Calu3 (cell line): ENCODE results near the gene PKIB. TPM values are rescaled to one million over a fixed set of nuclear protein-coding genes. Genes with fewer than 3 reads are reported as not detected.
"Not testable (repeated sequence)": the region's sequence is repeated elsewhere in the genome, so short reads cannot be mapped to it uniquely, and the experiment has no call there.

Experiments used
- BruUV-seq: library from RNA; stranded (reverse); fragments of 400-500 nt; replicated peaks from 2 replicates; lab custom pipeline; 2021; lab: Mats Ljungman, UMichigan
- CTCF ChIA-PET: fragments of 300-600 bp; sonication (Branson Sonifier 250); formaldehyde crosslinking; loops from one replicate; lab custom pipeline; 2022; ENCODE audit warnings: antibody characterized with exemption; lab: Charles Lee
- DNase-seq: peaks from one replicate; pipeline ENCODE4 v3.0.0; 2022
- H3K27ac Mint-ChIP-seq: one replicate; pipeline ENCODE4 v1.8.0; 2022; ENCODE audit warnings: mixed read lengths; ENCODE audit not compliant: unreplicated experiment
- H3K27me3 Mint-ChIP-seq: one replicate; pipeline ENCODE4 v1.8.0; 2022; ENCODE audit warnings: mixed read lengths; ENCODE audit not compliant: unreplicated experiment
- H3K36me3 Mint-ChIP-seq: one replicate; pipeline ENCODE4 v1.8.0; 2022; ENCODE audit warnings: mild to moderate bottlenecking, moderate library complexity, mixed read lengths; ENCODE audit not compliant: insufficient read depth, unreplicated experiment
- H3K4me1 Mint-ChIP-seq: one replicate; pipeline ENCODE4 v1.8.0; 2022; ENCODE audit warnings: mild to moderate bottlenecking, low read depth, mixed read lengths; ENCODE audit not compliant: unreplicated experiment
- H3K4me3 Mint-ChIP-seq: one replicate; pipeline ENCODE4 v1.8.0; 2022; ENCODE audit warnings: mild to moderate bottlenecking, low read depth, moderate library complexity, mixed read lengths; ENCODE audit not compliant: unreplicated experiment
- H3K9me3 Mint-ChIP-seq: one replicate; pipeline ENCODE4 v1.8.0; 2022; ENCODE audit warnings: low read depth, mixed read lengths; ENCODE audit not compliant: unreplicated experiment
- CTCF ChIP-seq: fragments of 200-600 bp; IDR thresholded peaks from one replicate; pipeline ENCODE4 v1.8.0; 2022; ENCODE audit warnings: antibody characterized with exemption; ENCODE audit not compliant: unreplicated experiment
- intact Hi-C: fragments of 100-400 bp; cut with micrococcal nuclease; formaldehyde crosslinking; loops from one replicate; pipeline ENCODE4 v1.10.0; 2022; ENCODE audit not compliant: unreplicated experiment
- total RNA-seq: library from RNA; stranded (reverse); gene quantifications from 2 replicates; pipeline ENCODE4 v1.2.3, GENCODE V29; 2022

PKIB gene
- total RNA-seq, 1 experiment from 2014 or later = 17.2 TPM

- no peak overlapping the region for H3K4me3 Mint-ChIP-seq
Measured at GRCh38 chr6:122736616-122737015, 126.4 kb downstream of the PKIB start.

DNA sequence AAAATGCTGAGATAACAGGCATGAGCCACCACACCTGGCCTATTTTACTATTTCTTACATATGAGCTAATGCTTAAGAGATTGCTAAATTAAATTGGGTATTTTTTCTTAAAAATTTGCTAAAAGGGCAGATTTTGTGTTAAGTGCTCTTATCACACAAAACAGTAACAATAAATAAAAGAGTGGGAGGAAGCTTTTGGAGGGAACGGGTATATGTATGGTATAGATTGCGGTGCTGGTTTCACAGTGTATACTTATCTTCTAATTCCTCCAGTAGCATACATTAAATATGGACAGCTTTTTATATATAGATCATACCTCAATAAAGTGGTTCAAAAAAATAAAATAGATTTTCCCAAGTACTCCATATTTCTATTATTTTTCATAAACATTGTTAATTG is 129.9 kb downstream of the PKIB start:
- intact Hi-C loops = no loop called here
- DNase-seq = no peak
- no peak overlapping the region for H3K27ac Mint-ChIP-seq
- CTCF ChIA-PET = no interaction called here
- H3K27me3 Mint-ChIP-seq = no peaks in the 10 kb centered on the region
- TF ChIP-seq CTCF = no peak
- no peak overlapping the region for H3K4me3 Mint-ChIP-seq
- no TSS peak for BruUV-seq
- H3K4me1 Mint-ChIP-seq = no peaks in the 10 kb centered on the region
- no peaks in the 10 kb centered on the region for H3K9me3 Mint-ChIP-seq
- no peaks in the 10 kb centered on the region for H3K36me3 Mint-ChIP-seq

More at GRCh38 chr6:122736616-122737015, 126.4 kb downstream of the PKIB start:
- CTCF ChIA-PET = no interaction called here
- BruUV-seq = no TSS peak
- TF ChIP-seq CTCF = no peak
- Mint-ChIP-seq H3K9me3 (no peaks in the 10 kb centered on the region), H3K4me1 (no peaks in the 10 kb centered on the region), H3K27ac (no peak overlapping the region), H3K36me3 (no peaks in the 10 kb centered on the region), H3K27me3 (no peaks in the 10 kb centered on the region)
- intact Hi-C loops = loop anchor here (5.0 kb wide), 1 partner anchor 51 kb away; the partner anchor contains the start of gene SMPDL3A
- no peak for DNase-seq

GRCh38 chr6:122740936-122741335 is 130.7 kb downstream of the PKIB start:
- no peaks in the 10 kb centered on the region for H3K27me3 Mint-ChIP-seq
- H3K36me3 Mint-ChIP-seq = no peaks in the 10 kb centered on the region
- no peaks in the 10 kb centered on the region for H3K9me3 Mint-ChIP-seq
- intact Hi-C loops = no loop called here
- BruUV-seq = no TSS peak
- no peak overlapping the region for H3K4me3 Mint-ChIP-seq
- no peak overlapping the region for H3K27ac Mint-ChIP-seq
- TF ChIP-seq CTCF = no peak
- DNase-seq = no peak
- CTCF ChIA-PET = interaction anchor here (0.9 kb wide), 1 partner anchor 250 kb away, joined by 3 read pairs; no protein-coding TSS in a partner anchor
- no peaks in the 10 kb centered on the region for H3K4me1 Mint-ChIP-seq

- H3K27me3 Mint-ChIP-seq, H3K4me1 Mint-ChIP-seq, H3K27ac Mint-ChIP-seq, H3K36me3 Mint-ChIP-seq, intact Hi-C loops, DNase-seq, BruUV-seq, H3K9me3 Mint-ChIP-seq, H3K4me3 Mint-ChIP-seq: not testable (repeated sequence)
- CTCF ChIA-PET = interaction anchor here (0.6 to 1.5 kb wide), 8 partner anchors 14 to 252 kb away, joined by 3 to 25 read pairs (median 3); partner anchors contain the start of genes PKIB and SMPDL3A
Measured at GRCh38 chr6:122744247-122744646, 134.0 kb downstream of the PKIB start.

DNA sequence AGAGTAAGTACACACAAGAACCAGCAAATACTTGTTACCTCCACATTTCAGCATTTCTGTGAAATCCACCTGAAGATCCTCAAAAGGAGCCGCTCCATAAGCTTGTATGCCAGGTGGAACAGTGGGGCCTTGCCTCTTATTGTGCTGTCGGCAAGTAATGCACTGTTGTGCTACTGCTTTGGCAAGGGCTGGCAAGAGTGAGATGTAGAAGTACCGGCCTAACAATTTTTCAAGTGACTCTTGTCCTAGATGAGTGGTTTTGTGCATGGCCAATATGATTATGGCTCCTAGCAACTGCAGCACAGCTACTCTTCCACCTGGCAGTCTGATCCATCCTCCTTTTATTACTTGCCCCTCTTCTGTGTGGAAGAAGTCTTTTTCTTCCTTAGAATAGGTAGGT is 134.7 kb downstream of the PKIB start:
- H3K27ac Mint-ChIP-seq, H3K27me3 Mint-ChIP-seq, DNase-seq, H3K9me3 Mint-ChIP-seq, intact Hi-C loops, H3K4me3 Mint-ChIP-seq, BruUV-seq, H3K36me3 Mint-ChIP-seq: not testable (repeated sequence)
- CTCF ChIA-PET = interaction anchor here (0.6 to 1.5 kb wide), 5 partner anchors 13 to 253 kb away, joined by 3 to 25 read pairs (median 3); no protein-coding TSS in a partner anchor
- H3K4me1 Mint-ChIP-seq = peaks cover 14% of the 10 kb centered on the region
